AG09319 (cell line): Measurements from ENCODE around the gene SEMA4B.
A peak's percentile ranks its signal among the peaks of the same experiment; 100 is the strongest.
"Not testable (repeated sequence)": the region's sequence is repeated elsewhere in the genome, so short reads cannot be mapped to it uniquely, and the experiment has no call there.

Experiments
- DNase-seq: peaks from one replicate; pipeline ENCODE4 v3.0.0-alpha.2; 2010; ENCODE audit warnings: low read depth; ENCODE audit errors: extremely low read depth
- CTCF ChIP-seq: IDR thresholded peaks from 2 replicates; pipeline ENCODE4 v1.5.1; 2011; ENCODE audit warnings: low read depth, mild to moderate bottlenecking, inconsistent platforms, low read length, moderate library complexity

The SEMA4B gene

GRCh38 chr15:90249203-90249863, 48.2 kb downstream of the SEMA4B start, which contains the start of gene TTLL13:
TTLL13 (plus strand) TSS chr15:90249556; CDS start chr15:90250631, 1,075 bp downstream.
- no peak for TF ChIP-seq CTCF
- peak; percentile 50 for DNase-seq

- TF ChIP-seq CTCF = no peak
- DNase-seq = no peak
Measured at GRCh38 chr15:90257776-90258175, 56.6 kb downstream of the SEMA4B start.

GRCh38 chr15:90259524-90259923, 58.4 kb downstream of the SEMA4B start:
- DNase-seq = no peak
- TF ChIP-seq CTCF = no peak

- DNase-seq = not testable (repeated sequence)
Measured at GRCh38 chr15:90260731-90261130, 59.6 kb downstream of the SEMA4B start.

DNA sequence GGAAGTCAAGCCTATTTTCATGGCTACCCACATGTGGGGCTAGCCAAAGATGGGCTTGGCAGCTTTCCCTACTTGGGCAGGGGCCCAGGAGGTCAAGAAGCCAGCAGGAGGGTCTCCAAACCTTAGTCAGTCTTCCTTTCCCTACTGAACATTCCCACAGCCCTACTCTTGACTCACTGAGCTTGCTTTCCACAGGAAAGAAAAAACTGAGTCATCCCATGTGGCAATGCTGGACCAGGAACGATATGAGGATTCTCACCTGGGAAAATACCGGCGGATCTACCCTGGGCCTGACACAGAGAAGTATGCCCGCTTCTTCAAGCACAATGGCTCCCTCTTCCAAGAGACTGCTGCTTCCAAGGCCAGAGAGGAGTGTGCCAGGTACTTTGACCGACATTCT, 60.7 kb downstream of the SEMA4B start:
- DNase-seq = no peak
- no peak for TF ChIP-seq CTCF

GRCh38 chr15:90262426-90262825, 61.3 kb downstream of the SEMA4B start:
- TF ChIP-seq CTCF = no peak
- DNase-seq = no peak

- TF ChIP-seq CTCF = no peak
- no peak for DNase-seq
Measured at GRCh38 chr15:90264671-90265070, 63.5 kb downstream of the SEMA4B start.

- peak; percentile 55 for DNase-seq
- no peak for TF ChIP-seq CTCF
Measured at GRCh38 chr15:90265271-90266060, 64.3 kb downstream of the SEMA4B start, which contains the start of gene NGRN. NGRN (plus strand) TSS chr15:90265672; CDS start chr15:90265713, 41 bp downstream.
